GM12874 (cell line): ENCODE measurements around the gene DCAF5.
A peak's percentile ranks its signal among the peaks of the same experiment; 100 is the strongest.

Experiments
- TF ChIP-seq, protein P1 (sequence below): IDR thresholded peaks from 2 replicates; pipeline ENCODE4 v1.5.1; 2011; ENCODE audit warnings: low read depth, mild to moderate bottlenecking, control low read depth, low read length, moderate library complexity; ENCODE audit not compliant: insufficient read depth

DCAF5 gene

DNA sequence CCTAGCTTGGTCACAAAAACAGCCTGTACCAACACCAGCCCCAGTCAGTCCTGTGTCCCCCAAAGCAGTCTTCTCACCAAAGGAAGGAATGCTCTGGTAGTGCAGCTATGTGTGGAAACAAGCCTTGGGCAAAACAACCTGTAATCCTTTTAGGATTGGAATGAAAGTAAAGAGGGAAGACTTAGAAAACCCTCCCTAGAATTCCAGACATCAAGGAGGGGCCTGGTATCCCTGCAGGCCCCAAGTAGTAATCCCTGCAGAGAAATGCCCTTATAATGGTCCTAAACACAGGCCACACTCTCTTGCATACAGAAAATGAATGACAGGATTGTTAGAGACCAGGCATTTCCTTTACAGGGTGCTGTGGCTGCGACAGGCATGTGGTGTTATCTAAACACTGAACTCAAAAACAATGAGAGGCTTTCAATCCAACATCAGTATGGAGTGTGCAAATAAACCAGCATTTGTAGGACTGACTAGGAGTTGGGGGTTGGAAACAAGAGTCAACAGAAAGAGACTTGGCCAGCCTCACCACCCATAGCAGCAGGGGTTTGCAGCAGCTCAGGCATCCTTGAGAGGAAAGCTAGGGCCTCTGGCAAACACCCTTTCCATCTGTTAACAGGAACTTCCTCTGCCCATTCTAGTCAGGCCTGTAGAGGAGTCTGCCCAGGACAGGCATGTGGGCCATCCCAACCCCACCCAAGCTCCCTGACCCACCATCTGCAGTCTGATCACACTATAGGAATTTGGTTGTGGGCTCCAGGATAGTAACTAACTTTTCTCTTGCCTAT is 59.1 kb downstream of the DCAF5 start:
- TF ChIP-seq, protein P1, sequence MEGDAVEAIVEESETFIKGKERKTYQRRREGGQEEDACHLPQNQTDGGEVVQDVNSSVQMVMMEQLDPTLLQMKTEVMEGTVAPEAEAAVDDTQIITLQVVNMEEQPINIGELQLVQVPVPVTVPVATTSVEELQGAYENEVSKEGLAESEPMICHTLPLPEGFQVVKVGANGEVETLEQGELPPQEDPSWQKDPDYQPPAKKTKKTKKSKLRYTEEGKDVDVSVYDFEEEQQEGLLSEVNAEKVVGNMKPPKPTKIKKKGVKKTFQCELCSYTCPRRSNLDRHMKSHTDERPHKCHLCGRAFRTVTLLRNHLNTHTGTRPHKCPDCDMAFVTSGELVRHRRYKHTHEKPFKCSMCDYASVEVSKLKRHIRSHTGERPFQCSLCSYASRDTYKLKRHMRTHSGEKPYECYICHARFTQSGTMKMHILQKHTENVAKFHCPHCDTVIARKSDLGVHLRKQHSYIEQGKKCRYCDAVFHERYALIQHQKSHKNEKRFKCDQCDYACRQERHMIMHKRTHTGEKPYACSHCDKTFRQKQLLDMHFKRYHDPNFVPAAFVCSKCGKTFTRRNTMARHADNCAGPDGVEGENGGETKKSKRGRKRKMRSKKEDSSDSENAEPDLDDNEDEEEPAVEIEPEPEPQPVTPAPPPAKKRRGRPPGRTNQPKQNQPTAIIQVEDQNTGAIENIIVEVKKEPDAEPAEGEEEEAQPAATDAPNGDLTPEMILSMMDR, result no peak

DNA sequence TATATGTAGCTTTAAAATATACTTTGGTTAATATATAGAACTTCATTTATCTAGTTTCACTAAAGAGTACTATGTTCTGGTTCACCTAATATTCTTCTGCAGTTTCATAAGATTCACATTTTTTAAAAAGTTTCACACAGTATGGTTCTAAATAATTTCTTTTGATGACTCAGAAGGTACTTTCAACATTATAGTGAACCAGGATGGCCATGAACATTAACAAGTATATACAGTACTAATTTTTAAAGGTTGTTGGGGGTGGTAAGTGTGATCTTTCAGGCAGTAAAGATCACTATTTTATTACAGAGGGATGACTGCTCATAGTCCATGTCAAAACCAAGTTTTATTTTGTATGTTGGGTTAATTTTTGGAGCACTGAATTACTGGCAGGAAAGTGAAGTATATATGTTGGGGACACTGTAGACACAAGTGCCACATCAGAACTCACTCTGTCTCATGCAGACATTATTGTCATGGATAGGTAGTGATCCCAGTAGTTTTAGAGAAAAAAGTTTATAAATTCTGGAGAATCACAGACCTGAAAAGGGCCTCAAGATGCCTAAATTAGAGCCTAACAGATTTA is 60.0 kb downstream of the DCAF5 start:
- TF ChIP-seq, protein P1, result no peak

DNA sequence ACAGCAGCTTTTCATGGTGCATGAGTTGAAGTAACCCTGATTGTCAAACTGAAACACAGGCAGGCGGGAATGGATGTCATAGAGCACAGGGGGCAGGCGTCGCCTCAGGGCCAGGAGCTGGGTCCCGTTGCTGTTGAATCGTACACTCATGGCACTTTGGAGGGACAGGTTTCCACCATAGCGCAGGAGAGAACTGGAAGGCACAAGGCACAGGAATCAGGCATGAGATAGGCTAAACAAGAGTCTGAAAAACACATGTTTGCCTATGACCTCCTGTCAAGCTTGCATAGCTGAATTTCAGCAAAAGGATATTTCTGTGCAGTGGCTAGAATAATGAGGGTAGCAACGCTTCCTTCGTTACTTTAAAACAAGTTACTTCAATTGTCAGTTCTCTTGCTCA is 61.2 kb downstream of the DCAF5 start:
- TF ChIP-seq, protein P1, result no peak

DNA sequence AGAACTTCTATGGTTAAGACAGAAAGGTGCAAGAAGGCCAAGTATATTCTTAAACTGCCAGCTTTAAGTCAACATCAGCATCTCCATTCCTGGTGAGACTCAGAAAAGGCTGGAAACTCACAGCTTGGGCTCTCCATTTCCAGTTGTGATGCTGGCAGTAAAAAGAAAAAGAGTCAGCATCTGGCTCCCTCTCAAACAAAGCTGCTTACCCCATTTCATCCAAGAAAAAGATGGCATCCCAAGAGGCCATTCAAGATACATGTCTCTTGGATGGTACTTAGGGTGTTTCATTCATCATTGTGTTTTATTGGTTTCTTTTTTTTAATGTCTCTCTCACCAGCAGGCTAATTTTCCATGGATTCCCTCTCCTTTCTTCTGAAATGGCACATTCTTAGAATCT is 61.9 kb downstream of the DCAF5 start:
- TF ChIP-seq, protein P1, result no peak

- TF ChIP-seq, protein P1, result peak; percentile 57
Measured at GRCh38 chr14:69090187-69090789, 62.6 kb downstream of the DCAF5 start.

DNA sequence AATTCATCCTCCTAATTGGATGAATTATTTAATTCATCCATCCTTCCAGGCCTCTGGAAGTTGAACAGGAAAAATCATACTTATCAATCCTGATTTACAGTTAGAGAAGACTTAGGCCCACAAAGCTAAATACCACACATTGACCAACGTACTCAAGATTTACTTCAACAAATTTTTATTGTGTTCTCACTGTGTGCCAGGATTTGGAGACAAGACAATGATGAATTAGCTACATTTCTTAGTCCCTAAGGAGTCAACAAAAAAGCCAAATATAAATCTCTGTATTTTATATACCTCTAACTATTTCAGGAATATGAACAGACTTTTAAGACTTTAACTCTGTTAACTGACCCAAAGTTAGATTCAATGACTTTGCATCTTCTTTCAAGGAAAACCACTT is 63.9 kb downstream of the DCAF5 start:
- TF ChIP-seq, protein P1, result no peak

GRCh38 chr14:69088586-69088985 is 64.3 kb downstream of the DCAF5 start:
- TF ChIP-seq, protein P1, result no peak
